Activated CD8-positive, alpha-beta memory T cell treated with anti-CD3 and anti-CD28 coated beads, Interleukin-2, amount 50 U/mL, for 1 hour (primary cell): ENCODE results near the gene OPHN1.
"Not testable (repeated sequence)": the region's sequence is repeated elsewhere in the genome, so short reads cannot be mapped to it uniquely, and the experiment has no call there.

ENCODE experiments used
- DNase-seq: peaks from one replicate; pipeline ENCODE4 v3.0.0-alpha.2; 2020; ENCODE audit errors: extremely low read depth

OPHN1 gene

GRCh38 chrX:68175562-68175961 lies 257.7 kb downstream of the OPHN1 start:
- no peak for DNase-seq

- no peak for DNase-seq
Measured at GRCh38 chrX:68163441-68163840, 269.9 kb downstream of the OPHN1 start.

- no peak for DNase-seq
Measured at GRCh38 chrX:68147848-68148247, 285.4 kb downstream of the OPHN1 start.

- no peak for DNase-seq
Measured at GRCh38 chrX:68146054-68146453, 287.2 kb downstream of the OPHN1 start.

- DNase-seq: no peak
Measured at GRCh38 chrX:68139791-68140190, 293.5 kb downstream of the OPHN1 start.

- DNase-seq: no peak
Measured at GRCh38 chrX:68133181-68133580, 300.1 kb downstream of the OPHN1 start.

GRCh38 chrX:68132749-68133148 lies 300.5 kb downstream of the OPHN1 start:
- DNase-seq: no peak

GRCh38 chrX:68121835-68122234 lies 311.5 kb downstream of the OPHN1 start:
- no peak for DNase-seq

GRCh38 chrX:68121371-68121770 lies 311.9 kb downstream of the OPHN1 start:
- no peak for DNase-seq

- DNase-seq: no peak
Measured at GRCh38 chrX:68115371-68115770, 317.9 kb downstream of the OPHN1 start.

GRCh38 chrX:68114573-68115129 lies 318.6 kb downstream of the OPHN1 start:
- no peak for DNase-seq

GRCh38 chrX:68113837-68114572 lies 319.3 kb downstream of the OPHN1 start:
- no peak for DNase-seq

GRCh38 chrX:68112321-68112720 lies 321.0 kb downstream of the OPHN1 start:
- no peak for DNase-seq

GRCh38 chrX:68109162-68109561 lies 324.1 kb downstream of the OPHN1 start:
- DNase-seq: no peak

GRCh38 chrX:68098431-68098830 lies 334.9 kb downstream of the OPHN1 start:
- no peak for DNase-seq

GRCh38 chrX:68090266-68090665 lies 343.0 kb downstream of the OPHN1 start:
- no peak for DNase-seq

- DNase-seq: no peak
Measured at GRCh38 chrX:68087526-68087925, 345.8 kb downstream of the OPHN1 start.

- no peak for DNase-seq
Measured at GRCh38 chrX:68086709-68087108, 346.6 kb downstream of the OPHN1 start.

GRCh38 chrX:68084765-68085164 lies 348.5 kb downstream of the OPHN1 start:
- no peak for DNase-seq

- DNase-seq: no peak
Measured at GRCh38 chrX:68083510-68083909, 349.8 kb downstream of the OPHN1 start.

GRCh38 chrX:68079961-68080360 lies 353.3 kb downstream of the OPHN1 start:
- DNase-seq: no peak

GRCh38 chrX:68078801-68079200 lies 354.5 kb downstream of the OPHN1 start:
- not testable (repeated sequence) for DNase-seq

GRCh38 chrX:68077378-68077777 lies 355.9 kb downstream of the OPHN1 start:
- no peak for DNase-seq

- no peak for DNase-seq
Measured at GRCh38 chrX:68072041-68072440, 361.3 kb downstream of the OPHN1 start.
